Activated T-cell treated with anti-CD3 and anti-CD28 coated beads for 1 hour (primary cell): ENCODE measurements around the gene ACTR3.

Experiments used
- DNase-seq: peaks from one replicate; pipeline ENCODE4 v3.0.0-alpha.2; 2020; ENCODE audit warnings: low read depth

Gene ACTR3

GRCh38 chr2:113876503-113877387 is 13.1 kb upstream of the ACTR3 start:
- DNase-seq: peak; percentile 51

GRCh38 chr2:113877711-113878598 is 11.9 kb upstream of the ACTR3 start:
- no peak for DNase-seq

- DNase-seq: no peak
These were observed 11.1 kb upstream of the ACTR3 start for GRCh38 chr2:113878743-113879142.

- no peak for DNase-seq
These were observed 10.4 kb upstream of the ACTR3 start for GRCh38 chr2:113879457-113879856.

- no peak for DNase-seq
These were observed 3.3 kb upstream of the ACTR3 start for GRCh38 chr2:113886479-113887008.

GRCh38 chr2:113887009-113887792 is 2.7 kb upstream of the ACTR3 start:
- no peak for DNase-seq

GRCh38 chr2:113888641-113889470 is 1.0 kb upstream of the ACTR3 start:
- DNase-seq: no peak

GRCh38 chr2:113890253-113891235 is 655 bp downstream of the ACTR3 start:
- peak; percentile 64 for DNase-seq

- DNase-seq: no peak
These were observed 1.5 kb downstream of the ACTR3 start for GRCh38 chr2:113891265-113891959.

GRCh38 chr2:113892004-113892710 is 2.3 kb downstream of the ACTR3 start:
- no peak for DNase-seq

GRCh38 chr2:113894156-113894743 is 4.4 kb downstream of the ACTR3 start:
- no peak for DNase-seq

- DNase-seq: no peak
These were observed 5.4 kb downstream of the ACTR3 start for GRCh38 chr2:113895301-113895700.

- DNase-seq: no peak
These were observed 6.1 kb downstream of the ACTR3 start for GRCh38 chr2:113895819-113896563.

GRCh38 chr2:113896791-113897190 is 6.9 kb downstream of the ACTR3 start:
- no peak for DNase-seq

- DNase-seq: no peak
These were observed 8.2 kb downstream of the ACTR3 start for GRCh38 chr2:113898081-113898480.

- DNase-seq: no peak
These were observed 9.3 kb downstream of the ACTR3 start for GRCh38 chr2:113899166-113899565.

GRCh38 chr2:113901943-113902342 is 12.1 kb downstream of the ACTR3 start:
- DNase-seq: no peak
